BLaER1 treated with 17β-estradiol and CSF1 and Interleukin-3, amounts not matched to agents 10 nM and 100 nM (cell line): ENCODE data around the gene HAPLN2.

Experiments
- H3K27ac ChIP-seq, 11 experiments: shearing (Covaris generic); formaldehyde crosslinking; 2 replicates each; pipeline ENCODE4 v1.8.1; 2022
- H3K27me3 ChIP-seq, 11 experiments: shearing (Covaris generic); formaldehyde crosslinking; 2 replicates each; pipeline ENCODE4 v1.8.1; 2022
- H3K36me3 ChIP-seq, 11 experiments: shearing (Covaris generic); formaldehyde crosslinking; 2 replicates each; pipeline ENCODE4 v1.8.1; 2022
- H3K4me1 ChIP-seq, 10 experiments: shearing (Covaris generic); formaldehyde crosslinking; 2 replicates each; pipeline ENCODE4 v1.8.1; 2022
- H3K4me2 ChIP-seq, 11 experiments: shearing (Covaris generic); formaldehyde crosslinking; 2 replicates each; pipeline ENCODE4 v1.8.1; 2022
- H3K4me3 ChIP-seq, 10 experiments: shearing (Covaris generic); formaldehyde crosslinking; 2 replicates each; pipeline ENCODE4 v1.8.1; 2022
- H3K9ac ChIP-seq, 11 experiments: shearing (Covaris generic); formaldehyde crosslinking; 2 replicates each; pipeline ENCODE4 v1.8.1; 2022
- H3K9me3 ChIP-seq, 11 experiments: shearing (Covaris generic); formaldehyde crosslinking; replicated peaks in 1 of 11; 2 replicates each; pipeline ENCODE4 v1.8.1; 2022
- H4K20me1 ChIP-seq, 11 experiments: shearing (Covaris generic); formaldehyde crosslinking; 2 replicates each; pipeline ENCODE4 v1.8.1; 2022
- Cebpa-rat ChIP-seq, 11 experiments: shearing (Covaris generic); IDR thresholded peaks; 2 replicates each; pipeline ENCODE4 v1.8.1; 2022

The HAPLN2 gene

GRCh38 chr1:156668801-156669637, 49.8 kb downstream of the HAPLN2 start:
- TF ChIP-seq Cebpa-rat (IDR thresholded peaks at IDR 0.05): no peak
- H3K27me3 ChIP-seq: peaks cover 0 to 17% (median 0%) of the 10 kb centered on the region in 11 experiments; a peak in 3 of 22 replicates
- H3K36me3 ChIP-seq: no peaks in the 10 kb centered on the region
- no peaks in the 10 kb centered on the region for H3K9me3 ChIP-seq
- H3K4me3 ChIP-seq: no peak overlapping the region
- H3K27ac ChIP-seq: no peak overlapping the region
- H3K4me2 ChIP-seq: peak overlapping the region in 9 of 11 experiments; percentile 17 to 88 (median 74); a peak in 16 of 22 replicates
- H4K20me1 ChIP-seq: peaks cover 0 to 4% (median 0%) of the 10 kb centered on the region in 11 experiments; a peak in 1 of 22 replicates
- peak overlapping the region in 1 of 11 experiments; percentile 13; a peak in 1 of 22 replicates for H3K9ac ChIP-seq
- peaks cover 37 to 79% (median 72%) of the 10 kb centered on the region in 10 experiments for H3K4me1 ChIP-seq

GRCh38 chr1:156669794-156670193, 50.6 kb downstream of the HAPLN2 start:
- Histone ChIP-seq H3K36me3 (no peaks in the 10 kb centered on the region), H3K4me1 (peaks cover 29 to 72% (median 64%) of the 10 kb centered on the region in 10 experiments), H3K9me3 (no peaks in the 10 kb centered on the region), H3K4me2 (peak overlapping the region in 10 of 11 experiments; percentile 26 to 88 (median 74); a peak in 18 of 22 replicates), H4K20me1 (peaks cover 0 to 4% (median 0%) of the 10 kb centered on the region in 11 experiments; a peak in 1 of 22 replicates), H3K4me3 (no peak overlapping the region), H3K9ac (peak overlapping the region in 3 of 11 experiments; percentile 30 to 37 (median 33); a peak in 2 of 22 replicates), H3K27me3 (peaks cover 0 to 20% (median 5%) of the 10 kb centered on the region in 11 experiments; a peak in 11 of 22 replicates), H3K27ac (no peak overlapping the region)
- no peak for TF ChIP-seq Cebpa-rat (IDR thresholded peaks at IDR 0.05)

GRCh38 chr1:156670359-156670758, 51.1 kb downstream of the HAPLN2 start:
- Histone ChIP-seq H3K27me3 (peaks cover 0 to 26% (median 11%) of the 10 kb centered on the region in 11 experiments; a peak in 18 of 22 replicates), H4K20me1 (peaks cover 0 to 4% (median 0%) of the 10 kb centered on the region in 11 experiments; a peak in 1 of 22 replicates), H3K4me1 (peaks cover 23 to 72% (median 60%) of the 10 kb centered on the region in 10 experiments), H3K27ac (no peak overlapping the region), H3K9me3 (no peaks in the 10 kb centered on the region), H3K4me3 (no peak overlapping the region), H3K4me2 (peak overlapping the region in 10 of 11 experiments; percentile 26 to 88 (median 74); a peak in 18 of 22 replicates), H3K9ac (peak overlapping the region in 4 of 11 experiments; percentile 24 to 37 (median 32); a peak in 3 of 22 replicates), H3K36me3 (no peaks in the 10 kb centered on the region)
- no peak for TF ChIP-seq Cebpa-rat (IDR thresholded peaks at IDR 0.05)

DNA sequence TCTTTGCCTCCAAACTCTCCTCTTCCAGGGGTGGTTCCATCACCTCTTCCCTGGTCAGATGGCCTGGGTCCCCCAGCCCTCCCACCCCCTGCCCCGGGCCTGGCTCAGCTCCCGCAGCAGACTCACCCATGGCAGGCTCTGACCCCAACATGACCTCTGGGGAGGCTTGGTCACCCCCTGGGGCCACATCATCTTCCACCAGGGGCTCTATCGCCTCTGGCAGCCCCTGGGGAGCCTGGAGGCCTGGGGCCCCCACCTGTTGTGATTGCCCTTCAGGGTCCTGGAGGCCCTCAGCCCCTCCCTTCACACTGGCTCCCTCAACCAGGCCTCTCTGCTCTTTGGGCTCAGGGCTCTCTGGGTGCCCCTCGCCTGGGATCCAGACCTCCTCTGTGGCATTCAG, 51.6 kb downstream of the HAPLN2 start:
- peaks cover 21 to 72% (median 60%) of the 10 kb centered on the region in 10 experiments for H3K4me1 ChIP-seq
- H4K20me1 ChIP-seq: peaks cover 0 to 5% (median 0%) of the 10 kb centered on the region in 11 experiments; a peak in 2 of 22 replicates
- H3K27me3 ChIP-seq: peaks cover 2 to 30% (median 15%) of the 10 kb centered on the region in 11 experiments
- peak overlapping the region in 9 of 11 experiments; percentile 61 to 88 (median 74); a peak in 17 of 22 replicates for H3K4me2 ChIP-seq
- no peak overlapping the region for H3K4me3 ChIP-seq
- H3K9me3 ChIP-seq: no peaks in the 10 kb centered on the region
- 0 out of 22 replicates have a peak overlapping the region, but pooled peaks of 2 of the 11 experiments have one; percentile 24 to 33 for H3K9ac ChIP-seq
- no peaks in the 10 kb centered on the region for H3K36me3 ChIP-seq
- no peak overlapping the region for H3K27ac ChIP-seq
- no peak for TF ChIP-seq Cebpa-rat (IDR thresholded peaks at IDR 0.05)

- Histone ChIP-seq H3K4me2 (no peak overlapping the region), H3K27me3 (peaks cover 12 to 41% (median 25%) of the 10 kb centered on the region in 11 experiments), H3K27ac (no peak overlapping the region), H3K36me3 (no peaks in the 10 kb centered on the region), H3K9me3 (no peaks in the 10 kb centered on the region), H4K20me1 (peaks cover 0 to 14% (median 0%) of the 10 kb centered on the region in 11 experiments; a peak in 2 of 22 replicates), H3K4me1 (peaks cover 15 to 72% (median 60%) of the 10 kb centered on the region in 10 experiments; a peak in 19 of 20 replicates), H3K9ac (no peak overlapping the region), H3K4me3 (no peak overlapping the region)
- no peak for TF ChIP-seq Cebpa-rat (IDR thresholded peaks at IDR 0.05)
Measured at GRCh38 chr1:156671804-156672203, 52.6 kb downstream of the HAPLN2 start.

DNA sequence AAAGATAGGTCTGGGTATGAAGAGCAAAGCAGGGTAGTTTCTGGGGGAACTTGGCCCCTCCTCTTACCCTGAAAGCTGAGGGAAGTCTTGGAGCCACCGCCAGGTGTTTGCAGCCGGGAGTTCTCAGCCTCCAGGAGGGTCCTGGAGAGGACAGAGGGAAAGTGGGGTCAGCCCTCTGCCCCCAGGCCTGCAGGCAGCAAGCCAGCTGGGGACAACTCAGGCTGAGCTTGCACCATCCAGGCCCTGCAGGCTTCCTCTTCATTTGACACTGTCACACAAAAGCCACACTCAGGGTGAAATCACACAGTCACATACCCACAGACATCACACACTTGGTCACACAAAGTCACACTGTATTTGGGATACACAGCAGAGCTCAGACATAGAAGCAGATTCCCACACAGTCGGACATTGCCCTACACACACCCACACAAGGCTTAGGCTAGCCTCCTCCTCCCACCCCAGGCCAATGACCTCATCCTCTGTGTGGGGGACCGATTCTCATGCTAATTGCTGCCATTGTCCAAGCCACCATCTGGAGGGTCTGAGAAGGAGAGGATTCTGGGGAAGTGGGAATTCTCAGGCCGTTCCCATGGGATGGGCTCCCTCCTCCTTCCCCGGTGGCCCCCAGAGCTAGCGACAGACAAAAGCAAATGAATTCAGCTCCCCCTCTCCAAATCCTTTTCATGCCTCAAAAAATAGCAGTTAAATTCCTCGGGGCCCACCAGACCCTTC, 54.3 kb downstream of the HAPLN2 start:
- Histone ChIP-seq H4K20me1 (peaks cover 0 to 14% (median 0%) of the 10 kb centered on the region in 11 experiments; a peak in 2 of 22 replicates), H3K4me1 (peaks cover 13 to 73% (median 61%) of the 10 kb centered on the region in 10 experiments), H3K9ac (no peak overlapping the region; a peak in 1 of 22 replicates), H3K4me3 (no peak overlapping the region), H3K27ac (no peak overlapping the region), H3K9me3 (no peaks in the 10 kb centered on the region), H3K36me3 (no peaks in the 10 kb centered on the region), H3K27me3 (peaks cover 30 to 58% (median 43%) of the 10 kb centered on the region in 11 experiments), H3K4me2 (no peak overlapping the region; a peak in 1 of 22 replicates)
- no peak for TF ChIP-seq Cebpa-rat (IDR thresholded peaks at IDR 0.05)
